GM12878 (cell line): ENCODE results near the gene TRAPPC2B.

Experiments used
- CBX5 ChIP-seq: sonication (generic); IDR thresholded peaks from 2 replicates; pipeline ENCODE4 v1.6.1; 2016; ENCODE audit warnings: low read depth, moderate library complexity, mild to moderate bottlenecking, inconsistent platforms
- ESRRA ChIP-seq: IDR thresholded peaks from 2 replicates; pipeline ENCODE4 v1.6.1; 2012; ENCODE audit warnings: mild to moderate bottlenecking, low read length, improper control_type of control experiment
- MYC ChIP-seq: IDR thresholded peaks from 2 replicates; pipeline ENCODE4 v1.6.1; 2011; ENCODE audit warnings: mild to moderate bottlenecking, low read length, moderate library complexity, inconsistent platforms; ENCODE audit not compliant: insufficient read depth, insufficient replicate concordance, insufficient read length, severe bottlenecking
- POLR2A ChIP-seq: IDR thresholded peaks from 2 replicates; pipeline ENCODE4 v1.6.1; 2011; ENCODE audit warnings: low read depth, mild to moderate bottlenecking, low read length
- POLR2AphosphoS2 ChIP-seq: IDR thresholded peaks from 2 replicates; pipeline ENCODE4 v1.6.1; 2011; ENCODE audit warnings: low read depth, mild to moderate bottlenecking, low read length, improper control_type of control experiment, moderate library complexity
- SREBF2 ChIP-seq: IDR thresholded peaks from 2 replicates; pipeline ENCODE4 v1.6.1; 2012; ENCODE audit warnings: mild to moderate bottlenecking, low read length
- SRF ChIP-seq, 2 experiments: IDR thresholded peaks; 2 replicates each; pipeline ENCODE4 v1.6.1; 2011; ENCODE audit warnings: low read depth in 2 of 2, low read length in 2 of 2, mild to moderate bottlenecking in 1 of 2, moderate library complexity in 1 of 2
- TF ChIP-seq, protein P1 (sequence below): fragments of 150-350 bp; IDR thresholded peaks from 2 replicates; pipeline ENCODE4 v1.6.1; 2014; ENCODE audit warnings: mild to moderate bottlenecking, low read depth, low read length
- TF ChIP-seq, protein P2 (sequence below), 3 experiments: IDR thresholded peaks in 2 of 3; conservative IDR thresholded peaks in 1 of 3; 2 replicates each; pipeline ENCODE4 v1.5.1; 2011; ENCODE audit warnings: low read depth in 3 of 3, low read length in 3 of 3, mild to moderate bottlenecking in 3 of 3, control low read depth in 2 of 3, moderate library complexity in 2 of 3, inconsistent platforms in 1 of 3, mixed read lengths in 1 of 3; ENCODE audit not compliant: control insufficient read depth in 2 of 3, insufficient read depth in 1 of 3; ENCODE audit errors: extremely low read depth in 1 of 3
- TF ChIP-seq, protein P3 (sequence below): fragments of 450-650 bp; IDR thresholded peaks from 2 replicates; pipeline ENCODE4 v1.6.1; 2017; ENCODE audit warnings: antibody characterized with exemption, mild to moderate bottlenecking, moderate library complexity

DNA sequence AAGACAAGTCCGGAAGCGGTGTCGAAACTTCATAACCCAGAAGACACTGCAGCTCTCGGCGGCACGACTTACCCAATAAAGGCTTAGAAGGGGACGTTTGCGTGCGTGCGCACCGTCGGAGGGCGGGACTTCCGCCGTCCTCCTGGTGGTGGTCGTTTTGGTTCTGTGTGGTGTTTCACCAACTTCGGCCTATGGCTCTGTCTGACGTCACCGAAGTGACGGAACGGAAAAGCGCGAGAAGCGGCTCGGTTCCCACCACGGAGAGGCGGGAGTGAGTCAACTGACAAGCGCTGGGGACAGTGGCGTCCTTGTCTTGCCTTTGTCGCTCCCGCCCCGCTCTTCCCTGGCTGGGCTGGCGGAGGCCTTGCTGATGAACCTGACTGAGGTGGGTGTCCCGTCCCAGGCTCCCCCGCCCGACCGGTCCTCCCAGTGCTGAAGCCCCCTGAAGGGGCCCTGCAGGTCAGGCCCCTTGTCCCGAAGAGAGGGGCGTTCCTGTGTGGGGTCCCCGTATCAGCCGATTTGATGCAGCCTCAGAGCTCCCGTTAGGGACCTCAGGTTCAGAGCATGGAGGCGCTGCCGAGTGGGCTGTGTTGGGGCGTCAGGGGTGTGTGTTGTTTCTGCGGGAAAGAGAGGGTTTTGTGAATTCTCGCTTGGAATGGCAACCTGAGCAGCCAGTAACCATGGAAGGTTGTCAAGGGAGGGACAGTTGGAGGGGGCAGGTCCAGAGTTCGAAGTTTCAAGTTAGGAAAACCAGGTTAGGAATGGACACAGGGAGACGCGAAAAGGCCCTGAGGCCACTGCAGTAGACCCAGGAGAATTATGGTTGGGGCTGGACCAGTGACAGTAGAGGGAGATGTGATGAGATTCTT is 26.6 kb downstream of the TRAPPC2B start, which contains the start of gene ZNF548:
- TF ChIP-seq ESRRA, result peak; percentile 31; the same call in 1 of the 2 replicates
- TF ChIP-seq CBX5, result no peak
- TF ChIP-seq SREBF2, result no peak
- TF ChIP-seq, protein P1, sequence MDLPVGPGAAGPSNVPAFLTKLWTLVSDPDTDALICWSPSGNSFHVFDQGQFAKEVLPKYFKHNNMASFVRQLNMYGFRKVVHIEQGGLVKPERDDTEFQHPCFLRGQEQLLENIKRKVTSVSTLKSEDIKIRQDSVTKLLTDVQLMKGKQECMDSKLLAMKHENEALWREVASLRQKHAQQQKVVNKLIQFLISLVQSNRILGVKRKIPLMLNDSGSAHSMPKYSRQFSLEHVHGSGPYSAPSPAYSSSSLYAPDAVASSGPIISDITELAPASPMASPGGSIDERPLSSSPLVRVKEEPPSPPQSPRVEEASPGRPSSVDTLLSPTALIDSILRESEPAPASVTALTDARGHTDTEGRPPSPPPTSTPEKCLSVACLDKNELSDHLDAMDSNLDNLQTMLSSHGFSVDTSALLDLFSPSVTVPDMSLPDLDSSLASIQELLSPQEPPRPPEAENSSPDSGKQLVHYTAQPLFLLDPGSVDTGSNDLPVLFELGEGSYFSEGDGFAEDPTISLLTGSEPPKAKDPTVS, result no peak
- no peak for TF ChIP-seq POLR2AphosphoS2
- TF ChIP-seq SRF (IDR thresholded peaks at IDR 0.05; ENCODE audit: low read depth in 2 of 2, low read length in 2 of 2), result no peak
- TF ChIP-seq, protein P2, sequence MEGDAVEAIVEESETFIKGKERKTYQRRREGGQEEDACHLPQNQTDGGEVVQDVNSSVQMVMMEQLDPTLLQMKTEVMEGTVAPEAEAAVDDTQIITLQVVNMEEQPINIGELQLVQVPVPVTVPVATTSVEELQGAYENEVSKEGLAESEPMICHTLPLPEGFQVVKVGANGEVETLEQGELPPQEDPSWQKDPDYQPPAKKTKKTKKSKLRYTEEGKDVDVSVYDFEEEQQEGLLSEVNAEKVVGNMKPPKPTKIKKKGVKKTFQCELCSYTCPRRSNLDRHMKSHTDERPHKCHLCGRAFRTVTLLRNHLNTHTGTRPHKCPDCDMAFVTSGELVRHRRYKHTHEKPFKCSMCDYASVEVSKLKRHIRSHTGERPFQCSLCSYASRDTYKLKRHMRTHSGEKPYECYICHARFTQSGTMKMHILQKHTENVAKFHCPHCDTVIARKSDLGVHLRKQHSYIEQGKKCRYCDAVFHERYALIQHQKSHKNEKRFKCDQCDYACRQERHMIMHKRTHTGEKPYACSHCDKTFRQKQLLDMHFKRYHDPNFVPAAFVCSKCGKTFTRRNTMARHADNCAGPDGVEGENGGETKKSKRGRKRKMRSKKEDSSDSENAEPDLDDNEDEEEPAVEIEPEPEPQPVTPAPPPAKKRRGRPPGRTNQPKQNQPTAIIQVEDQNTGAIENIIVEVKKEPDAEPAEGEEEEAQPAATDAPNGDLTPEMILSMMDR (IDR thresholded peaks at IDR 0.05 in 2 of 3, conservative IDR thresholded peaks at IDR 0.05 in 1 of 3; ENCODE audit: control insufficient read depth in 2 of 3, extremely low read depth in 1 of 3, insufficient read depth in 1 of 3, low read depth in 3 of 3, low read length in 3 of 3), result peak in 2 of 3 experiments; percentile 18 to 23; a peak in 2 of 6 replicates
- TF ChIP-seq, protein P3, sequence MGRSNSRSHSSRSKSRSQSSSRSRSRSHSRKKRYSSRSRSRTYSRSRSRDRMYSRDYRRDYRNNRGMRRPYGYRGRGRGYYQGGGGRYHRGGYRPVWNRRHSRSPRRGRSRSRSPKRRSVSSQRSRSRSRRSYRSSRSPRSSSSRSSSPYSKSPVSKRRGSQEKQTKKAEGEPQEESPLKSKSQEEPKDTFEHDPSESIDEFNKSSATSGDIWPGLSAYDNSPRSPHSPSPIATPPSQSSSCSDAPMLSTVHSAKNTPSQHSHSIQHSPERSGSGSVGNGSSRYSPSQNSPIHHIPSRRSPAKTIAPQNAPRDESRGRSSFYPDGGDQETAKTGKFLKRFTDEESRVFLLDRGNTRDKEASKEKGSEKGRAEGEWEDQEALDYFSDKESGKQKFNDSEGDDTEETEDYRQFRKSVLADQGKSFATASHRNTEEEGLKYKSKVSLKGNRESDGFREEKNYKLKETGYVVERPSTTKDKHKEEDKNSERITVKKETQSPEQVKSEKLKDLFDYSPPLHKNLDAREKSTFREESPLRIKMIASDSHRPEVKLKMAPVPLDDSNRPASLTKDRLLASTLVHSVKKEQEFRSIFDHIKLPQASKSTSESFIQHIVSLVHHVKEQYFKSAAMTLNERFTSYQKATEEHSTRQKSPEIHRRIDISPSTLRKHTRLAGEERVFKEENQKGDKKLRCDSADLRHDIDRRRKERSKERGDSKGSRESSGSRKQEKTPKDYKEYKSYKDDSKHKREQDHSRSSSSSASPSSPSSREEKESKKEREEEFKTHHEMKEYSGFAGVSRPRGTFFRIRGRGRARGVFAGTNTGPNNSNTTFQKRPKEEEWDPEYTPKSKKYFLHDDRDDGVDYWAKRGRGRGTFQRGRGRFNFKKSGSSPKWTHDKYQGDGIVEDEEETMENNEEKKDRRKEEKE, result no peak
- TF ChIP-seq POLR2A, result peak; percentile 84
- no peak for TF ChIP-seq MYC
